HCT116 (cell line): ENCODE measurements around the gene NDUFAF5.

ENCODE experiments used
- CBX3 ChIP-seq: IDR thresholded peaks from 2 replicates; pipeline ENCODE4 v1.6.1; 2012; ENCODE audit warnings: low read depth
- EZH2 ChIP-seq: fragments of 200-600 bp; sonication (generic); IDR thresholded peaks from 2 replicates; pipeline ENCODE4 v1.6.1; 2017; ENCODE audit warnings: antibody characterized with exemption, mixed run types
- FOSL1 ChIP-seq: IDR thresholded peaks from 2 replicates; pipeline ENCODE4 v1.6.1; 2012; ENCODE audit warnings: low read depth
- POLR2A ChIP-seq: IDR thresholded peaks from 2 replicates; pipeline ENCODE4 v1.7.0; 2011; ENCODE audit warnings: borderline replicate concordance; ENCODE audit not compliant: insufficient read depth, insufficient read length; ENCODE audit errors: extremely low read depth
- YY1 ChIP-seq: IDR thresholded peaks from 2 replicates; pipeline ENCODE4 v1.6.1; 2011; ENCODE audit warnings: low read length, low read depth, moderate library complexity, mild to moderate bottlenecking; ENCODE audit not compliant: insufficient replicate concordance; ENCODE audit errors: extremely low read depth
- TF ChIP-seq, protein P1 (sequence below), 3 experiments: fragments of 200-600 bp in 1 of 3; sonication (generic) in 1 of 3; IDR thresholded peaks in 2 of 3; conservative IDR thresholded peaks in 1 of 3; 2 replicates each; pipeline ENCODE4 v1.5.1; 2012 to 2017; ENCODE audit warnings: low read depth in 2 of 3, low read length in 2 of 3, antibody characterized with exemption in 1 of 3, borderline replicate concordance in 1 of 3, control low read depth in 1 of 3, mild to moderate bottlenecking in 1 of 3, mixed read lengths in 1 of 3, mixed run types in 1 of 3, moderate library complexity in 1 of 3; ENCODE audit not compliant: insufficient read depth in 1 of 3
- TF ChIP-seq, protein P2 (sequence below): IDR thresholded peaks from 2 replicates; pipeline ENCODE4 v1.6.1; 2012; ENCODE audit warnings: low read depth
- TF ChIP-seq, protein P3 (sequence below): IDR thresholded peaks from 2 replicates; pipeline ENCODE4 v1.6.1; 2011; ENCODE audit warnings: mild to moderate bottlenecking, low read length, moderate library complexity; ENCODE audit not compliant: insufficient replicate concordance; ENCODE audit errors: extremely low read depth

GRCh38 chr20:13824459-13824858, 39.6 kb downstream of the NDUFAF5 start:
- TF ChIP-seq POLR2A (no peak), EZH2 (no peak), FOSL1 (no peak), YY1 (no peak), CBX3 (no peak)
- TF ChIP-seq, protein P1, sequence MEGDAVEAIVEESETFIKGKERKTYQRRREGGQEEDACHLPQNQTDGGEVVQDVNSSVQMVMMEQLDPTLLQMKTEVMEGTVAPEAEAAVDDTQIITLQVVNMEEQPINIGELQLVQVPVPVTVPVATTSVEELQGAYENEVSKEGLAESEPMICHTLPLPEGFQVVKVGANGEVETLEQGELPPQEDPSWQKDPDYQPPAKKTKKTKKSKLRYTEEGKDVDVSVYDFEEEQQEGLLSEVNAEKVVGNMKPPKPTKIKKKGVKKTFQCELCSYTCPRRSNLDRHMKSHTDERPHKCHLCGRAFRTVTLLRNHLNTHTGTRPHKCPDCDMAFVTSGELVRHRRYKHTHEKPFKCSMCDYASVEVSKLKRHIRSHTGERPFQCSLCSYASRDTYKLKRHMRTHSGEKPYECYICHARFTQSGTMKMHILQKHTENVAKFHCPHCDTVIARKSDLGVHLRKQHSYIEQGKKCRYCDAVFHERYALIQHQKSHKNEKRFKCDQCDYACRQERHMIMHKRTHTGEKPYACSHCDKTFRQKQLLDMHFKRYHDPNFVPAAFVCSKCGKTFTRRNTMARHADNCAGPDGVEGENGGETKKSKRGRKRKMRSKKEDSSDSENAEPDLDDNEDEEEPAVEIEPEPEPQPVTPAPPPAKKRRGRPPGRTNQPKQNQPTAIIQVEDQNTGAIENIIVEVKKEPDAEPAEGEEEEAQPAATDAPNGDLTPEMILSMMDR (IDR thresholded peaks at IDR 0.05 in 2 of 3, conservative IDR thresholded peaks at IDR 0.05 in 1 of 3; ENCODE audit: borderline replicate concordance in 1 of 3, insufficient read depth in 1 of 3, low read depth in 2 of 3, low read length in 2 of 3): no peak
- TF ChIP-seq, protein P2, sequence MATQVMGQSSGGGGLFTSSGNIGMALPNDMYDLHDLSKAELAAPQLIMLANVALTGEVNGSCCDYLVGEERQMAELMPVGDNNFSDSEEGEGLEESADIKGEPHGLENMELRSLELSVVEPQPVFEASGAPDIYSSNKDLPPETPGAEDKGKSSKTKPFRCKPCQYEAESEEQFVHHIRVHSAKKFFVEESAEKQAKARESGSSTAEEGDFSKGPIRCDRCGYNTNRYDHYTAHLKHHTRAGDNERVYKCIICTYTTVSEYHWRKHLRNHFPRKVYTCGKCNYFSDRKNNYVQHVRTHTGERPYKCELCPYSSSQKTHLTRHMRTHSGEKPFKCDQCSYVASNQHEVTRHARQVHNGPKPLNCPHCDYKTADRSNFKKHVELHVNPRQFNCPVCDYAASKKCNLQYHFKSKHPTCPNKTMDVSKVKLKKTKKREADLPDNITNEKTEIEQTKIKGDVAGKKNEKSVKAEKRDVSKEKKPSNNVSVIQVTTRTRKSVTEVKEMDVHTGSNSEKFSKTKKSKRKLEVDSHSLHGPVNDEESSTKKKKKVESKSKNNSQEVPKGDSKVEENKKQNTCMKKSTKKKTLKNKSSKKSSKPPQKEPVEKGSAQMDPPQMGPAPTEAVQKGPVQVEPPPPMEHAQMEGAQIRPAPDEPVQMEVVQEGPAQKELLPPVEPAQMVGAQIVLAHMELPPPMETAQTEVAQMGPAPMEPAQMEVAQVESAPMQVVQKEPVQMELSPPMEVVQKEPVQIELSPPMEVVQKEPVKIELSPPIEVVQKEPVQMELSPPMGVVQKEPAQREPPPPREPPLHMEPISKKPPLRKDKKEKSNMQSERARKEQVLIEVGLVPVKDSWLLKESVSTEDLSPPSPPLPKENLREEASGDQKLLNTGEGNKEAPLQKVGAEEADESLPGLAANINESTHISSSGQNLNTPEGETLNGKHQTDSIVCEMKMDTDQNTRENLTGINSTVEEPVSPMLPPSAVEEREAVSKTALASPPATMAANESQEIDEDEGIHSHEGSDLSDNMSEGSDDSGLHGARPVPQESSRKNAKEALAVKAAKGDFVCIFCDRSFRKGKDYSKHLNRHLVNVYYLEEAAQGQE: no peak
- TF ChIP-seq, protein P3, sequence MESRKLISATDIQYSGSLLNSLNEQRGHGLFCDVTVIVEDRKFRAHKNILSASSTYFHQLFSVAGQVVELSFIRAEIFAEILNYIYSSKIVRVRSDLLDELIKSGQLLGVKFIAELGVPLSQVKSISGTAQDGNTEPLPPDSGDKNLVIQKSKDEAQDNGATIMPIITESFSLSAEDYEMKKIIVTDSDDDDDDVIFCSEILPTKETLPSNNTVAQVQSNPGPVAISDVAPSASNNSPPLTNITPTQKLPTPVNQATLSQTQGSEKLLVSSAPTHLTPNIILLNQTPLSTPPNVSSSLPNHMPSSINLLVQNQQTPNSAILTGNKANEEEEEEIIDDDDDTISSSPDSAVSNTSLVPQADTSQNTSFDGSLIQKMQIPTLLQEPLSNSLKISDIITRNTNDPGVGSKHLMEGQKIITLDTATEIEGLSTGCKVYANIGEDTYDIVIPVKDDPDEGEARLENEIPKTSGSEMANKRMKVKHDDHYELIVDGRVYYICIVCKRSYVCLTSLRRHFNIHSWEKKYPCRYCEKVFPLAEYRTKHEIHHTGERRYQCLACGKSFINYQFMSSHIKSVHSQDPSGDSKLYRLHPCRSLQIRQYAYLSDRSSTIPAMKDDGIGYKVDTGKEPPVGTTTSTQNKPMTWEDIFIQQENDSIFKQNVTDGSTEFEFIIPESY: no peak
